H9 (cell line): ENCODE data around the gene COL23A1. TPM values are rescaled to one million over a fixed set of nuclear protein-coding genes. Genes with fewer than 3 reads are reported as not detected.

Source experiments
- DNase-seq: peaks from one replicate; pipeline ENCODE4 v3.0.0-alpha.2; 2017
- H2AFZ ChIP-seq: one replicate; pipeline ENCODE4 v1.6.1; 2013; ENCODE audit warnings: mild to moderate bottlenecking, low read length, control low read depth, moderate library complexity
- H2AK5ac ChIP-seq: 2 replicates; pipeline ENCODE4 v1.6.1; 2013; ENCODE audit warnings: low read length, control low read depth, mixed read lengths; ENCODE audit not compliant: insufficient read length
- H2BK120ac ChIP-seq: one replicate; pipeline ENCODE4 v1.6.1; 2013; ENCODE audit warnings: low read depth, mild to moderate bottlenecking, low read length, control low read depth, inconsistent platforms; ENCODE audit not compliant: poor library complexity, severe bottlenecking
- H2BK12ac ChIP-seq: 2 replicates; pipeline ENCODE4 v1.6.1; 2013; ENCODE audit warnings: low read length, control low read depth, mixed read lengths, low read depth; ENCODE audit not compliant: insufficient read length
- H2BK15ac ChIP-seq: 2 replicates; pipeline ENCODE4 v1.6.1; 2013; ENCODE audit warnings: low read depth, low read length, control low read depth
- H2BK20ac ChIP-seq: one replicate; pipeline ENCODE4 v1.6.1; 2013; ENCODE audit warnings: low read depth, mild to moderate bottlenecking, low read length, control low read depth, inconsistent platforms; ENCODE audit not compliant: poor library complexity, severe bottlenecking
- H2BK5ac ChIP-seq: 2 replicates; pipeline ENCODE4 v1.6.1; 2013; ENCODE audit warnings: low read length, control low read depth, mixed read lengths; ENCODE audit not compliant: insufficient read length
- H3K14ac ChIP-seq: 2 replicates; pipeline ENCODE4 v1.6.1; 2013; ENCODE audit warnings: low read length, control low read depth; ENCODE audit not compliant: insufficient read depth
- H3K18ac ChIP-seq: 2 replicates; pipeline ENCODE4 v1.6.1; 2013; ENCODE audit warnings: low read depth, mild to moderate bottlenecking, mixed read lengths, low read length, control low read depth; ENCODE audit not compliant: insufficient read length
- H3K23ac ChIP-seq: 2 replicates; pipeline ENCODE4 v1.6.1; 2013; ENCODE audit warnings: low read length, control low read depth, mixed read lengths, low read depth; ENCODE audit not compliant: insufficient read length
- H3K23me2 ChIP-seq: 2 replicates; pipeline ENCODE4 v1.6.1; 2013; ENCODE audit warnings: low read depth, mild to moderate bottlenecking, mixed read lengths, low read length, control low read depth; ENCODE audit not compliant: insufficient read length, poor library complexity, severe bottlenecking
- H3K27ac ChIP-seq: 2 replicates; pipeline ENCODE4 v1.5.1; 2013; ENCODE audit warnings: low read length, control low read depth, mixed read lengths, low read depth; ENCODE audit not compliant: insufficient read length
- H3K27me3 ChIP-seq: 2 replicates; pipeline ENCODE4 v1.6.1; 2013; ENCODE audit warnings: low read length, control low read depth, inconsistent platforms; ENCODE audit not compliant: insufficient read depth
- H3K4ac ChIP-seq: 2 replicates; pipeline ENCODE4 v1.6.1; 2013; ENCODE audit warnings: low read depth, mild to moderate bottlenecking, control low read depth, inconsistent platforms, low read length, moderate library complexity
- H3K4me1 ChIP-seq: 2 replicates; pipeline ENCODE4 v1.6.1; 2013; ENCODE audit warnings: low read length, control low read depth, inconsistent platforms; ENCODE audit not compliant: insufficient read depth
- H3K4me2 ChIP-seq: 2 replicates; pipeline ENCODE4 v1.6.1; 2013; ENCODE audit warnings: low read length, control low read depth, mixed read lengths; ENCODE audit not compliant: insufficient read length, insufficient read depth
- H3K56ac ChIP-seq: 2 replicates; pipeline ENCODE4 v1.6.1; 2013; ENCODE audit warnings: low read depth, mild to moderate bottlenecking, mixed read lengths, low read length, control low read depth; ENCODE audit not compliant: insufficient read length
- H3K79me1 ChIP-seq: 2 replicates; pipeline ENCODE4 v1.6.1; 2013; ENCODE audit warnings: low read depth, mild to moderate bottlenecking, moderate library complexity, low read length, control low read depth, inconsistent platforms; ENCODE audit not compliant: insufficient read depth, poor library complexity, severe bottlenecking
- H3K79me2 ChIP-seq: 2 replicates; pipeline ENCODE4 v1.6.1; 2013; ENCODE audit warnings: low read length, control low read depth, inconsistent platforms; ENCODE audit not compliant: insufficient read depth
- H3K9ac ChIP-seq: 2 replicates; pipeline ENCODE4 v1.6.1; 2013; ENCODE audit warnings: low read length, control low read depth, mixed read lengths; ENCODE audit not compliant: insufficient read length; ENCODE audit errors: extremely low read depth
- H3K9me3 ChIP-seq: one replicate; pipeline ENCODE4 v1.6.1; 2013; ENCODE audit warnings: low read depth, low read length, inconsistent platforms; ENCODE audit not compliant: control insufficient read depth
- H3T11ph ChIP-seq: one replicate; pipeline ENCODE4 v1.6.1; 2013; ENCODE audit warnings: mild to moderate bottlenecking, low read length, control low read depth, inconsistent platforms
- H4K20me1 ChIP-seq: one replicate; pipeline ENCODE4 v1.6.1; 2013; ENCODE audit not compliant: control insufficient read depth, insufficient read length, insufficient read depth
- H4K5ac ChIP-seq: 2 replicates; pipeline ENCODE4 v1.6.1; 2013; ENCODE audit warnings: low read depth, mild to moderate bottlenecking, mixed read lengths, low read length, control low read depth; ENCODE audit not compliant: insufficient read length
- H4K8ac ChIP-seq: replicated peaks from 2 replicates; pipeline ENCODE4 v1.6.1; 2013; ENCODE audit warnings: low read length, control low read depth, mixed read lengths, low read depth; ENCODE audit not compliant: insufficient read length
- H4K91ac ChIP-seq: 2 replicates; pipeline ENCODE4 v1.6.1; 2013; ENCODE audit warnings: low read depth, mild to moderate bottlenecking, moderate library complexity, mixed read lengths, low read length, control low read depth; ENCODE audit not compliant: insufficient read length
- H3K27ac Mint-ChIP-seq, 3 experiments: 2 replicates in 2 of 3; 3 replicates in 1 of 3; pipeline ENCODE4 v1.8.0; 2020 to 2021; ENCODE audit warnings: mixed read lengths in 3 of 3, mild to moderate bottlenecking in 1 of 3, moderate library complexity in 1 of 3
- H3K27me3 Mint-ChIP-seq: 2 replicates; pipeline ENCODE4 v1.8.0; 2021; ENCODE audit warnings: low read depth, mild to moderate bottlenecking, moderate library complexity, mixed read lengths
- H3K36me3 Mint-ChIP-seq, 3 experiments: 2 replicates in 2 of 3; 3 replicates in 1 of 3; pipeline ENCODE4 v1.8.0; 2020 to 2021; ENCODE audit warnings: low read depth in 3 of 3, mixed read lengths in 3 of 3; ENCODE audit not compliant: insufficient read depth in 1 of 3
- H3K4me1 Mint-ChIP-seq, 2 experiments: 2 replicates each; pipeline ENCODE4 v1.8.0; 2020; ENCODE audit warnings: mixed read lengths in 2 of 2
- H3K4me3 Mint-ChIP-seq, 2 experiments: 2 replicates in 1 of 2; 3 replicates in 1 of 2; pipeline ENCODE4 v1.8.0; 2020 to 2021; ENCODE audit warnings: mild to moderate bottlenecking in 2 of 2, mixed read lengths in 2 of 2, moderate library complexity in 1 of 2
- H3K9me3 Mint-ChIP-seq, 2 experiments: 2 replicates in 1 of 2; 3 replicates in 1 of 2; pipeline ENCODE4 v1.8.0; 2020; ENCODE audit warnings: mild to moderate bottlenecking in 2 of 2, mixed read lengths in 2 of 2, moderate library complexity in 1 of 2
- WGBS: extraction: QIAGEN DNeasy Blood & Tissue Kit; methylation state at CpG from one replicate; pipeline ENCODE4 v1.1.7; 2013; ENCODE audit warnings: missing lambda C conversion rate, low lambda C conversion rate, mixed read lengths; ENCODE audit not compliant: insufficient read length; ENCODE audit errors: extremely low coverage; 5-methylcytosine and 5-hydroxymethylcytosine counted together
- total RNA-seq: library from RNA; stranded (reverse); gene quantifications from 2 replicates; pipeline ENCODE4 v1.2.1, GENCODE V29; 2021
- TF ChIP-seq, protein P1 (sequence below): fragments of 200-600 bp; sonication (generic); conservative IDR thresholded peaks from 3 replicates; pipeline ENCODE4 v1.8.0; 2021; ENCODE audit warnings: antibody characterized with exemption, mild to moderate bottlenecking

COL23A1 gene
- total RNA-seq, 1 experiment from 2014 or later: 2.6 TPM

DNA sequence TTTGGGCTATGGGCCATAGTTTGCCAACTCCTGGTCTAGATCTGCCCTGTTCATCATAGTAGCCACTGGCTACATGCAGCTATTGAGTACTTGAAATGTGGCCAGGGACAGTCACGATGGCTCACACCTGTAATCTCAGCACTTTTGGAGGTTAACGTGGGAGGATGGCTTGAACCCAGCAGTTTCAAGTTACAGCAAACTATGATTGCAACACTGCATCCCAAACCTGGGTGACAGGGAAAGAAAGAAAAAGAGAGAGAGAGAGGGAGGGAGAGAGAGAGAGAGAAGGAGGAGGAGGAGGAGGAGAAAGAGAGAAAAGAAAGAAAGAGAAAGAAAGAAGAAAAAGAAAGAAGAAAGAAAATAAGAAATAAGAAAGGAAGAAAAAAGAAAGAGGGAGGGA is 397.9 kb downstream of the COL23A1 start:
- H3K27ac Mint-ChIP-seq: no peak overlapping the region
- Histone ChIP-seq H3K9me3 (no peaks in the 10 kb centered on the region), H4K8ac (no peak overlapping the region), H3K4ac (no peak overlapping the region), H2BK5ac (no peak overlapping the region), H3K56ac (no peak overlapping the region), H4K5ac (no peak overlapping the region), H2BK15ac (no peak overlapping the region), H3K4me1 (no peaks in the 10 kb centered on the region), H3K9ac (no peak overlapping the region), H3K27ac (no peak overlapping the region), H3K79me2 (no peaks in the 10 kb centered on the region), H3T11ph (no peak overlapping the region), H2BK20ac (no peak overlapping the region), H4K91ac (no peak overlapping the region), H3K14ac (no peak overlapping the region), H3K23me2 (no peaks in the 10 kb centered on the region), H2BK120ac (no peak overlapping the region), H4K20me1 (no peaks in the 10 kb centered on the region), H2BK12ac (no peak overlapping the region), H3K27me3 (no peaks in the 10 kb centered on the region), H2AFZ (no peak overlapping the region), H3K23ac (no peak overlapping the region), H2AK5ac (no peak overlapping the region), H3K18ac (no peak overlapping the region), H3K4me2 (no peak overlapping the region), H3K79me1 (no peaks in the 10 kb centered on the region)
- WGBS: no CpG with 5 or more reads among the region's 2 CpGs
- peaks cover 21 to 24% of the 10 kb centered on the region in 2 experiments for H3K9me3 Mint-ChIP-seq
- H3K27me3 Mint-ChIP-seq: peaks cover 11% of the 10 kb centered on the region
- DNase-seq: no peak
- peaks cover 6 to 20% (median 7%) of the 10 kb centered on the region in 3 experiments for H3K36me3 Mint-ChIP-seq
- no peak overlapping the region for H3K4me3 Mint-ChIP-seq
- peaks cover 21 to 23% of the 10 kb centered on the region in 2 experiments for H3K4me1 Mint-ChIP-seq
- TF ChIP-seq, protein P1, sequence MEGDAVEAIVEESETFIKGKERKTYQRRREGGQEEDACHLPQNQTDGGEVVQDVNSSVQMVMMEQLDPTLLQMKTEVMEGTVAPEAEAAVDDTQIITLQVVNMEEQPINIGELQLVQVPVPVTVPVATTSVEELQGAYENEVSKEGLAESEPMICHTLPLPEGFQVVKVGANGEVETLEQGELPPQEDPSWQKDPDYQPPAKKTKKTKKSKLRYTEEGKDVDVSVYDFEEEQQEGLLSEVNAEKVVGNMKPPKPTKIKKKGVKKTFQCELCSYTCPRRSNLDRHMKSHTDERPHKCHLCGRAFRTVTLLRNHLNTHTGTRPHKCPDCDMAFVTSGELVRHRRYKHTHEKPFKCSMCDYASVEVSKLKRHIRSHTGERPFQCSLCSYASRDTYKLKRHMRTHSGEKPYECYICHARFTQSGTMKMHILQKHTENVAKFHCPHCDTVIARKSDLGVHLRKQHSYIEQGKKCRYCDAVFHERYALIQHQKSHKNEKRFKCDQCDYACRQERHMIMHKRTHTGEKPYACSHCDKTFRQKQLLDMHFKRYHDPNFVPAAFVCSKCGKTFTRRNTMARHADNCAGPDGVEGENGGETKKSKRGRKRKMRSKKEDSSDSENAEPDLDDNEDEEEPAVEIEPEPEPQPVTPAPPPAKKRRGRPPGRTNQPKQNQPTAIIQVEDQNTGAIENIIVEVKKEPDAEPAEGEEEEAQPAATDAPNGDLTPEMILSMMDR: no peak
